Activated T-helper 1 cell treated with Interleukin-2 at 50 U/mL for 16 hours (primary cell): ENCODE measurements around the gene ERVW-1.
"Not testable (repeated sequence)": the region's sequence is repeated elsewhere in the genome, so short reads cannot be mapped to it uniquely, and the experiment has no call there.

Experiments used
- DNase-seq: peaks from one replicate; pipeline ENCODE4 v3.0.0-alpha.2; 2020; ENCODE audit warnings: low read depth

ERVW-1 gene

GRCh38 chr7:92468589-92468988, 9.2 kb downstream of the ERVW-1 start:
- DNase-seq, result not testable (repeated sequence)

- no peak for DNase-seq
Measured at GRCh38 chr7:92466682-92467081, 11.1 kb downstream of the ERVW-1 start.

GRCh38 chr7:92464515-92464914, 13.2 kb downstream of the ERVW-1 start:
- no peak for DNase-seq

- no peak for DNase-seq
Measured at GRCh38 chr7:92462560-92462959, 15.2 kb downstream of the ERVW-1 start.

GRCh38 chr7:92461027-92462003, 16.4 kb downstream of the ERVW-1 start:
- no peak for DNase-seq

- DNase-seq, result no peak
Measured at GRCh38 chr7:92460510-92460909, 17.2 kb downstream of the ERVW-1 start.

- no peak for DNase-seq
Measured at GRCh38 chr7:92460109-92460508, 17.6 kb downstream of the ERVW-1 start.

- DNase-seq, result no peak
Measured at GRCh38 chr7:92456236-92456635, 21.5 kb downstream of the ERVW-1 start.

- no peak for DNase-seq
Measured at GRCh38 chr7:92451645-92452044, 26.1 kb downstream of the ERVW-1 start.

- DNase-seq, result peak; percentile 22
Measured at GRCh38 chr7:92448205-92448747, 29.5 kb downstream of the ERVW-1 start.

- peak; percentile 61 for DNase-seq
Measured at GRCh38 chr7:92447345-92448204, 30.2 kb downstream of the ERVW-1 start, which contains the start of gene GATAD1. TSS of gene GATAD1 (plus strand) at chr7:92447482. CDS start at chr7:92447730, 248 bp downstream.

- no peak for DNase-seq
Measured at GRCh38 chr7:92446869-92447344, 30.8 kb downstream of the ERVW-1 start.

GRCh38 chr7:92442720-92443119, 35.0 kb downstream of the ERVW-1 start:
- DNase-seq, result not testable (repeated sequence)

GRCh38 chr7:92437956-92438491, 39.7 kb downstream of the ERVW-1 start:
- DNase-seq, result no peak

- DNase-seq, result no peak
Measured at GRCh38 chr7:92436612-92437445, 40.9 kb downstream of the ERVW-1 start.

GRCh38 chr7:92435542-92435941, 42.2 kb downstream of the ERVW-1 start:
- DNase-seq, result no peak

GRCh38 chr7:92433019-92433418, 44.7 kb downstream of the ERVW-1 start:
- no peak for DNase-seq

GRCh38 chr7:92432299-92432946, 45.3 kb downstream of the ERVW-1 start:
- no peak for DNase-seq

GRCh38 chr7:92427193-92427592, 50.6 kb downstream of the ERVW-1 start:
- no peak for DNase-seq

- DNase-seq, result peak; percentile 2
Measured at GRCh38 chr7:92425311-92425947, 52.3 kb downstream of the ERVW-1 start.
